ENCODE data around the gene SLC9A4. TPM values are rescaled to one million over a fixed set of nuclear protein-coding genes. Genes with fewer than 3 reads are reported as not detected.
A peak's percentile ranks its signal among the peaks of the same experiment; 100 is the strongest.

SLC9A4 gene
- total and polyA plus RNA-seq, 2 donors (not counting 1 experiment from before 2014, with no cell fraction given): not detected

DNA sequence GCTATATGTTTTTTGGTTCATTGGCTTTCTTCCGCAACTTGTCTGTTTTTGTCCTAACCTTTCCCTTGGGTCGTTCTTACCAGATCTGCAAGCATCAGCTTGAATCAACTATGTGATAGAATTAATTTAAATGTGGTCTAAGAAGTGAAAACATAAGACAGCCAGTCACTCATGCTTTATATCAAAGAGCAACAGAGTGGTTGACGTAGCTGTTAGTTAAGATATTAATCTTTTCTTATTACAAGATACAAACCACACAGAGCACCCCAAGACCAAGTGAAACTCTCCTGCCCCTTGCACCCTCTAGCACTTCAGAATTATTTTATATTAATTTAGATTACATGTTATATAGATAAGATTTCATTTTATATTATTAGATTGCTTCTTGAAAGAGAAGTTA, 34.9 kb upstream of the SLC9A4 start:
- TF ChIP-seq EZH2 (IDR thresholded peaks at IDR 0.05; ENCODE audit: low read length, missing control alignments): no peak
- TF ChIP-seq, protein P1, sequence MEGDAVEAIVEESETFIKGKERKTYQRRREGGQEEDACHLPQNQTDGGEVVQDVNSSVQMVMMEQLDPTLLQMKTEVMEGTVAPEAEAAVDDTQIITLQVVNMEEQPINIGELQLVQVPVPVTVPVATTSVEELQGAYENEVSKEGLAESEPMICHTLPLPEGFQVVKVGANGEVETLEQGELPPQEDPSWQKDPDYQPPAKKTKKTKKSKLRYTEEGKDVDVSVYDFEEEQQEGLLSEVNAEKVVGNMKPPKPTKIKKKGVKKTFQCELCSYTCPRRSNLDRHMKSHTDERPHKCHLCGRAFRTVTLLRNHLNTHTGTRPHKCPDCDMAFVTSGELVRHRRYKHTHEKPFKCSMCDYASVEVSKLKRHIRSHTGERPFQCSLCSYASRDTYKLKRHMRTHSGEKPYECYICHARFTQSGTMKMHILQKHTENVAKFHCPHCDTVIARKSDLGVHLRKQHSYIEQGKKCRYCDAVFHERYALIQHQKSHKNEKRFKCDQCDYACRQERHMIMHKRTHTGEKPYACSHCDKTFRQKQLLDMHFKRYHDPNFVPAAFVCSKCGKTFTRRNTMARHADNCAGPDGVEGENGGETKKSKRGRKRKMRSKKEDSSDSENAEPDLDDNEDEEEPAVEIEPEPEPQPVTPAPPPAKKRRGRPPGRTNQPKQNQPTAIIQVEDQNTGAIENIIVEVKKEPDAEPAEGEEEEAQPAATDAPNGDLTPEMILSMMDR (conservative IDR thresholded peaks at IDR 0.05 in 1 of 2, IDR thresholded peaks at IDR 0.05 in 1 of 2; ENCODE audit: low read depth in 1 of 2, low read length in 2 of 2): no peak
- no peak overlapping the region for H3K9ac ChIP-seq (ENCODE audit: insufficient read depth, low read length)
- no peaks in the 10 kb centered on the region for H3K9me3 ChIP-seq (ENCODE audit: control insufficient read depth, insufficient read depth, low read depth, low read length)
- no peaks in the 10 kb centered on the region for H3K79me2 ChIP-seq (ENCODE audit: control insufficient read depth, insufficient read depth, low read length)
- H3K4me3 ChIP-seq (replicated peaks in 1 of 4; ENCODE audit: control extremely low read depth in 1 of 4, insufficient read depth in 1 of 4, low read depth in 3 of 4, low read length in 4 of 4): no peak overlapping the region
- DNase-seq (ENCODE audit: low read depth in 2 of 2): no peak
- H4K20me1 ChIP-seq (ENCODE audit: control insufficient read depth, extremely low read depth, insufficient read depth, low read length): no peaks in the 10 kb centered on the region
- H3K4me2 ChIP-seq (ENCODE audit: extremely low read depth, insufficient read depth, low read length): no peak overlapping the region
- H3K27ac ChIP-seq (ENCODE audit: insufficient read depth, low read length): no peak overlapping the region
- no peak overlapping the region for H2AFZ ChIP-seq (ENCODE audit: low read length)
- H3K36me3 ChIP-seq (ENCODE audit: control insufficient read depth, insufficient read depth, low read length): no peaks in the 10 kb centered on the region
- no peaks in the 10 kb centered on the region for H3K27me3 ChIP-seq (ENCODE audit: control insufficient read depth, insufficient read depth, low read length)
- H3K4me1 ChIP-seq (ENCODE audit: control insufficient read depth, extremely low read depth, insufficient read depth, low read length): no peaks in the 10 kb centered on the region

DNA sequence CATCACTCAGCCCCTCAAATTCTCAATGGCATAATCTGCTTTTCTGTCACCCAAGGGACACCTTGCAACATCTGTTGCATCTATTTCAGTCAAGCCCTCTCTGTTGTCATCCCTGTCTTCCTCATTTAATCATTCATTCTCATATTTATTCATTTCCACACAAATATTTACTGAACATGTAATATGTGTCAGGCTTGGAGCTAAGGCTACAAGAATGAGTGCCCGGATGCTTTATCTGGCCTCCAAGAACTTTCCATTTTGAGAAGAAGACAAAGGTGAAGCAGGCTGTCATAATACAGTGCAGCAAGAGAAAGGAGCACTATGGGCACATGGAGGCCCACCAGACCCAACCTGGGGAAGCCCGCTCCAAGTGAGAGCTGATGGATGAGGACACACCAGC, 34.4 kb upstream of the SLC9A4 start:
- Histone ChIP-seq H3K9me3 (ENCODE audit: control insufficient read depth, insufficient read depth, low read depth, low read length) (no peaks in the 10 kb centered on the region), H3K27ac (ENCODE audit: insufficient read depth, low read length) (no peak overlapping the region), H3K79me2 (ENCODE audit: control insufficient read depth, insufficient read depth, low read length) (no peaks in the 10 kb centered on the region), H3K27me3 (ENCODE audit: control insufficient read depth, insufficient read depth, low read length) (no peaks in the 10 kb centered on the region), H3K4me1 (ENCODE audit: control insufficient read depth, extremely low read depth, insufficient read depth, low read length) (no peaks in the 10 kb centered on the region), H2AFZ (ENCODE audit: low read length) (no peak overlapping the region), H3K9ac (ENCODE audit: insufficient read depth, low read length) (no peak overlapping the region), H4K20me1 (ENCODE audit: control insufficient read depth, extremely low read depth, insufficient read depth, low read length) (no peaks in the 10 kb centered on the region), H3K36me3 (ENCODE audit: control insufficient read depth, insufficient read depth, low read length) (no peaks in the 10 kb centered on the region), H3K4me2 (ENCODE audit: extremely low read depth, insufficient read depth, low read length) (no peak overlapping the region), H3K4me3 (replicated peaks in 1 of 4; ENCODE audit: control extremely low read depth in 1 of 4, insufficient read depth in 1 of 4, low read depth in 3 of 4, low read length in 4 of 4) (no peak overlapping the region)
- no peak for DNase-seq (ENCODE audit: low read depth in 2 of 2)
- no peak for TF ChIP-seq EZH2 (IDR thresholded peaks at IDR 0.05; ENCODE audit: low read length, missing control alignments)
- TF ChIP-seq, protein P1 (conservative IDR thresholded peaks at IDR 0.05 in 1 of 2, IDR thresholded peaks at IDR 0.05 in 1 of 2; ENCODE audit: low read depth in 1 of 2, low read length in 2 of 2): no peak

DNA sequence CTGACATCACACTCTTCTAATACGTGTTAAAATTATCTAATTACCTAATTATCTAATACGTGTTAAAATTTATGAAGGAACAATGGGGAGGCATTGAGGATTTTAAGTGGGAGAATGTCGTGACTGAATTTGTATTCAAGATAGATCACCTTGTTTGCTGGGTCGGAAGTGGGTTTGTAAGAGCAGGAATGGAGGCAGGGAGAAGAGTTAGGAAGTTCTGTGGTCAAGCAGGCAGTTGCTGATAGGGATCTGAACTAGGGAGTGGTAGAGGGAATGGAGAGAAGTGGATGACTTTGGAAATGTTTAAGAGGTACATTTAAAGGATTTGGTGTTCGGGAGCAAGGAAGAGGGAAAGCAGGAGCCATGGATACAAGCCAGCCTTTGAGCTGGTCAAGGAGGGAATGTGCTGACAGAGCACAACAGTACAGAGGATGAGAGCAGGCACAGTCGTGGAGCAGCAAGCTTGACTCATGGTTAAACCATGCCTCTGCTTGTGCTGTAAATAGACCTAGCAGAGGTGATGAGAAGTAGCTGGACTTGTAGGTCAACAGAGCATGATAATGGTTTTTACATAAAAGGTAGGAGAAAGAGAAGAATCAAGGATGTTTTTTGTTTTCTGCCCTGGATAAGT, 33.8 kb upstream of the SLC9A4 start:
- DNase-seq (ENCODE audit: low read depth in 2 of 2): peak; percentile 71 to 82
- Histone ChIP-seq H3K27ac (ENCODE audit: insufficient read depth, low read length) (no peak overlapping the region), H3K36me3 (ENCODE audit: control insufficient read depth, insufficient read depth, low read length) (no peaks in the 10 kb centered on the region), H3K4me3 (replicated peaks in 1 of 4; ENCODE audit: control extremely low read depth in 1 of 4, insufficient read depth in 1 of 4, low read depth in 3 of 4, low read length in 4 of 4) (no peak overlapping the region), H4K20me1 (ENCODE audit: control insufficient read depth, extremely low read depth, insufficient read depth, low read length) (no peaks in the 10 kb centered on the region), H3K9ac (ENCODE audit: insufficient read depth, low read length) (no peak overlapping the region), H3K79me2 (ENCODE audit: control insufficient read depth, insufficient read depth, low read length) (no peaks in the 10 kb centered on the region), H3K27me3 (ENCODE audit: control insufficient read depth, insufficient read depth, low read length) (no peaks in the 10 kb centered on the region), H3K4me1 (ENCODE audit: control insufficient read depth, extremely low read depth, insufficient read depth, low read length) (no peaks in the 10 kb centered on the region), H2AFZ (ENCODE audit: low read length) (no peak overlapping the region), H3K4me2 (ENCODE audit: extremely low read depth, insufficient read depth, low read length) (no peak overlapping the region), H3K9me3 (ENCODE audit: control insufficient read depth, insufficient read depth, low read depth, low read length) (no peaks in the 10 kb centered on the region)
- TF ChIP-seq, protein P1 (conservative IDR thresholded peaks at IDR 0.05 in 1 of 2, IDR thresholded peaks at IDR 0.05 in 1 of 2; ENCODE audit: low read depth in 1 of 2, low read length in 2 of 2): no peak
- TF ChIP-seq EZH2 (IDR thresholded peaks at IDR 0.05; ENCODE audit: low read length, missing control alignments): no peak

Measured in fibroblast of lung (primary cell).